Right atrium auricular region (tissue), 2 donors: ENCODE measurements around the gene CDK6. TPM values are rescaled to one million over a fixed set of nuclear protein-coding genes. Genes with fewer than 3 reads are reported as not detected.

Experiments
- DNase-seq: peaks from one replicate; pipeline ENCODE4 v3.0.0-alpha.2; 2019; ENCODE audit warnings: low spot score
- H3K27ac ChIP-seq, 2 donors: fragments of 200-600 bp; sonication (generic); 1 replicate in 1 of 2; 2 replicates in 1 of 2; pipeline ENCODE4 v1.5.1; 2016 to 2019
- H3K27me3 ChIP-seq, 2 donors: fragments of 200-600 bp; sonication (generic); one replicate each; pipeline versions ENCODE4 v1.5.1 to v1.6.0; 2017 to 2019
- H3K36me3 ChIP-seq: fragments of 200-600 bp; sonication (generic); one replicate; pipeline ENCODE4 v1.5.1; 2016
- H3K4me1 ChIP-seq, 2 donors: fragments of 200-600 bp; sonication (generic); one replicate each; pipeline versions ENCODE4 v1.5.1 to v1.6.0; 2017 to 2019
- H3K4me3 ChIP-seq, 2 donors: fragments of 200-600 bp; sonication (generic); 1 replicate in 1 of 2; 2 replicates in 1 of 2; pipeline ENCODE4 v1.5.1; 2017 to 2019; ENCODE audit warnings: mild to moderate bottlenecking in 1 of 2, moderate library complexity in 1 of 2
- H3K9me3 ChIP-seq, 2 donors: fragments of 200-600 bp; sonication (generic); one replicate each; pipeline ENCODE4 v1.5.1; 2019
- total RNA-seq, 2 donors: library from RNA; depleted of rRNA; stranded (reverse); fragments of >200 nt; gene quantifications; one replicate each; pipeline ENCODE4 v1.1.0, GENCODE V29; 2016
- TF ChIP-seq, protein P1 (sequence below), 2 donors: fragments of 200-600 bp; sonication (generic); IDR thresholded peaks; one replicate each; pipeline ENCODE4 v1.5.1; 2019; ENCODE audit warnings: antibody characterized with exemption in 2 of 2

CDK6 gene
- total RNA-seq, 2 donors from 2014 or later = 10.6 to 12.4 TPM

DNA sequence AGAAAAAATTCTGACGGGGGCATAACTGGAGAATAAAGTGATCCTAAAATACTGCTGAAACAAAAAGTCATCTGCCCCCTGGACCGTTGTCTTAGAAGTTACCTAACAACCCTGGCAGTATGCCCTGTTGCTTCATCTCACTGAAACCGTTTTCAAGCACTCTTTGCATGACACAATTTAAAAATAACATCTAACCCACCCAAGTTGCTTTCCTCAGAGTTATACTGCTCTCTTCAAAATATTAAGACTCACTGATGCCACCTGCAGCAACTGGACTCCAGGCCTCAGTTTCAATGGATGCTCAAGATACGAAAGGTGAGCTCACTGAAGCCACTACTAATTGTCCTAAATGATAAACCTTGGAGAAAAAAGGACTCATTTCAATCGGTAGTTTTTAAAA is 57.4 kb downstream of the CDK6 start:
- Histone ChIP-seq H3K27ac (no peak overlapping the region), H3K4me3 (no peak overlapping the region), H3K27me3 (no peaks in the 10 kb centered on the region), H3K9me3 (no peaks in the 10 kb centered on the region), H3K4me1 (peaks cover 0 to 29% of the 10 kb centered on the region in 2 donors), H3K36me3 (no peaks in the 10 kb centered on the region)
- DNase-seq = peak; percentile 69
- TF ChIP-seq, protein P1, sequence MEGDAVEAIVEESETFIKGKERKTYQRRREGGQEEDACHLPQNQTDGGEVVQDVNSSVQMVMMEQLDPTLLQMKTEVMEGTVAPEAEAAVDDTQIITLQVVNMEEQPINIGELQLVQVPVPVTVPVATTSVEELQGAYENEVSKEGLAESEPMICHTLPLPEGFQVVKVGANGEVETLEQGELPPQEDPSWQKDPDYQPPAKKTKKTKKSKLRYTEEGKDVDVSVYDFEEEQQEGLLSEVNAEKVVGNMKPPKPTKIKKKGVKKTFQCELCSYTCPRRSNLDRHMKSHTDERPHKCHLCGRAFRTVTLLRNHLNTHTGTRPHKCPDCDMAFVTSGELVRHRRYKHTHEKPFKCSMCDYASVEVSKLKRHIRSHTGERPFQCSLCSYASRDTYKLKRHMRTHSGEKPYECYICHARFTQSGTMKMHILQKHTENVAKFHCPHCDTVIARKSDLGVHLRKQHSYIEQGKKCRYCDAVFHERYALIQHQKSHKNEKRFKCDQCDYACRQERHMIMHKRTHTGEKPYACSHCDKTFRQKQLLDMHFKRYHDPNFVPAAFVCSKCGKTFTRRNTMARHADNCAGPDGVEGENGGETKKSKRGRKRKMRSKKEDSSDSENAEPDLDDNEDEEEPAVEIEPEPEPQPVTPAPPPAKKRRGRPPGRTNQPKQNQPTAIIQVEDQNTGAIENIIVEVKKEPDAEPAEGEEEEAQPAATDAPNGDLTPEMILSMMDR (IDR thresholded peaks at IDR 0.05) = no peak

DNA sequence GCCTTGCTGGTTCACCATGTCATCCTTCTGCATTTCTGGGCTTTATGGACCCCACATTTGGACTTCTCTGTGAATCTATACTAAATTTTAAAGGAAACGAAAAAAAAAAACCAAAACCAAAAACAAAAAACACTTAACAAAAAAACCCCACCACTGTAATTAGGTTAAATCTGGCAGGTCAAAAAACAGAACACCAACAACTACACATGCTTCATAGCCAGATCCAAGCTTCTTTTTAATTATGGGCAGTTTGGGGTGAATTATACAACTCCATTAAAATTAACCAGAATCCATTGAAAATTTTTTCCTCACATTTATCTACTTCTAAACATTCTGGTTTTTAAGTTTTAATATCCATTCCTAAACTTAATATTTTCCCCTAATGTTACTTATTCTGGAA is 58.4 kb downstream of the CDK6 start:
- TF ChIP-seq, protein P1 (IDR thresholded peaks at IDR 0.05) = no peak
- no peak overlapping the region for H3K4me3 ChIP-seq
- DNase-seq = no peak
- peaks cover 0 to 29% of the 10 kb centered on the region in 2 donors for H3K4me1 ChIP-seq
- H3K9me3 ChIP-seq = no peaks in the 10 kb centered on the region
- H3K36me3 ChIP-seq = no peaks in the 10 kb centered on the region
- H3K27ac ChIP-seq = no peak overlapping the region
- no peaks in the 10 kb centered on the region for H3K27me3 ChIP-seq

DNA sequence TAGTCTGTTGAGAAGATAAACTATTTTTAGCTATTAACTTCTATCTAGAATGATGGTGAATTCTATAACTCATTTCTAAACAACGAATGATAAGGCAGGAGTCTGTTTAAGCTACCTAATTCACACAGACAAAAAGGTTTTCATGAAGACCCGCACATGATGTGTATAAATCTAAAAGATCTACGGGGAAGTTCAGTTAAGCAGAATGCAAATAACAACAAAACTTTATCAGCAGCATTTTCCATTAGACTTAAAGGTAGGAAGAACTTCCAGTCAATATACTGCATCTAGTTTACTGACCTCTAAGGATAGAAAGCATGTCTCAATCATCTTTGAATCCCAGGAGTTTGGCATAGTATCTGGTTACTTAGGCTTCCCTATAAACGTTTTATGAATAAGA is 62.6 kb downstream of the CDK6 start:
- Histone ChIP-seq H3K4me3 (no peak overlapping the region), H3K9me3 (no peaks in the 10 kb centered on the region), H3K36me3 (no peaks in the 10 kb centered on the region), H3K4me1 (peaks cover 0 to 3% of the 10 kb centered on the region in 2 donors), H3K27me3 (no peaks in the 10 kb centered on the region), H3K27ac (no peak overlapping the region)
- no peak for DNase-seq
- TF ChIP-seq, protein P1 (IDR thresholded peaks at IDR 0.05) = no peak

DNA sequence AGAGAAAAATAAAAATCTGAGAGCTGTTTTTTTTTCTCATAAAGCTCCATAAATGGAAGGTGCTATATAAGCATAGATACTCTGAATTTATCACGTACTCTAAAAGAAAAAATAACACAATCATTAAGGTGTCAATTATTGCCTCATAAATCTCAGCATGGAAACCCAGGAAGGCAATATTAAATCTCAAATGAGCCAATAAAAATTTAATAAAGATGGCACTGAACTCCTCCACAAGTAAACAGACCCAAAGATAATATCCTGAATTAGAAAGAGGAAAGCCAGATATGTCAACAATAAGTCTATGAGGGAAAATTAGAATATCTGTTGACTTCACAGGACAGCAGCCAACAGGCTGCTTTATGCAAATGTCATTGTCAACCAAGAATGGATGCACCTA is 66.5 kb downstream of the CDK6 start:
- peaks cover 0 to 21% of the 10 kb centered on the region in 2 donors for H3K4me1 ChIP-seq
- no peaks in the 10 kb centered on the region for H3K27me3 ChIP-seq
- TF ChIP-seq, protein P1 (IDR thresholded peaks at IDR 0.05) = no peak
- H3K36me3 ChIP-seq = no peaks in the 10 kb centered on the region
- no peak overlapping the region for H3K4me3 ChIP-seq
- no peak for DNase-seq
- no peaks in the 10 kb centered on the region for H3K9me3 ChIP-seq
- H3K27ac ChIP-seq = no peak overlapping the region

DNA sequence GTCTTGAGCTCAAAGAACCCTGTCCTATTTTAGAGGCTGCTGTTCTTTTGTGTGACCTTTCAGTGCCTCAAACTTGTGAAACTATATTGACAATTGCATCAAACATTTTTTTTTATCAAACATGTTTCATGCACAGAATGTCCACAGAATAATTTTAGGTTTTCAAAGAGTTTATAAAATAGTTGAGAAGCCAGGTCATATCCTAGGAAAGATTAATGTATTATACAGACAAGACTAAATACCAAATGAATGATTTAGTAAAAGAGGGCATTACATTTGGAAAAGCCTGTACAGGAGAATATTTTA is 67.0 kb downstream of the CDK6 start:
- H3K27me3 ChIP-seq = no peaks in the 10 kb centered on the region
- DNase-seq = no peak
- no peak overlapping the region for H3K4me3 ChIP-seq
- no peak overlapping the region for H3K27ac ChIP-seq
- peaks cover 0 to 21% of the 10 kb centered on the region in 2 donors for H3K4me1 ChIP-seq
- H3K9me3 ChIP-seq = no peaks in the 10 kb centered on the region
- H3K36me3 ChIP-seq = no peaks in the 10 kb centered on the region
- TF ChIP-seq, protein P1 (IDR thresholded peaks at IDR 0.05) = no peak
